ENCODE results near the gene EDA. TPM values are rescaled to one million over a fixed set of nuclear protein-coding genes. Genes with fewer than 3 reads are reported as not detected.

EDA gene
- total RNA-seq (2014; rRNA removed; shearing (Covaris generic)) (1.2 and 1.8 TPM in 2 replicates), total RNA-seq (2022) (3.2 and 3.9 TPM in 2 replicates), Bru-seq, nascent RNA (percentile 42 among the genes with signal in this experiment), BruChase-seq, experiment 1, labeled RNA remaining after a 6-hour chase (percentile 47 among the genes with signal in this experiment), BruChase-seq, experiment 2, labeled RNA remaining after a 2-hour chase (percentile 48 among the genes with signal in this experiment)
- long read RNA-seq, partial matches to known transcripts, result 0 of 1 reads
- long read RNA-seq, other reads (novel, unspliced or antisense), result 1 of 1 reads

GRCh38 chrX:69615779-69616456, at the start of gene EDA:
Gene EDA, plus strand, starts transcription at chrX:69616113.
- no peaks in the 10 kb centered on the region for H3K36me3 ChIP-seq (ENCODE audit: insufficient read depth, low read length)
- peaks cover 12% of the 10 kb centered on the region for H3K4me1 ChIP-seq (ENCODE audit: insufficient read depth, low read length, poor library complexity, severe bottlenecking)
- H3K9me2 ChIP-seq (ENCODE audit: insufficient read depth, low read length), result no peaks in the 10 kb centered on the region
- peak within 1 kb of the TSS; percentile 75 for H3K4me2 ChIP-seq (ENCODE audit: low read length)
- H4K20me1 ChIP-seq (ENCODE audit: insufficient read depth, low read length), result no peaks in the 10 kb centered on the region
- intact Hi-C loops (cut with micrococcal nuclease; ENCODE audit: unreplicated experiment), result loop anchor here (5.0 kb wide), 1 partner anchor 516 kb away; the partner anchor contains the start of gene IGBP1
- ChIA-PET CTCF (ENCODE audit: unreplicated experiment) (interaction anchor here (0.6 kb wide), 1 partner anchor 80 kb away, joined by 3 read pairs; no protein-coding TSS in a partner anchor), POLR2A (interaction anchor here (0.6 to 0.8 kb wide), 2 partner anchors 108 to 507 kb away, joined by 3 read pairs; no protein-coding TSS in a partner anchor)
- no peak within 1 kb of the TSS for H3K27ac ChIP-seq (ENCODE audit: low read depth, low read length, poor library complexity, severe bottlenecking)
- H2AFZ ChIP-seq (ENCODE audit: low read length), result peak within 1 kb of the TSS; percentile 72
- no peaks in the 10 kb centered on the region for H3K79me2 ChIP-seq (ENCODE audit: insufficient read depth, low read depth, low read length)
- peak within 1 kb of the TSS; percentile 70 for H3K4me3 ChIP-seq (ENCODE audit: low read depth, low read length, poor library complexity, severe bottlenecking)
- TF ChIP-seq EZH2phosphoT487 (IDR thresholded peaks at IDR 0.05; ENCODE audit: borderline replicate concordance, low read depth, low read length), result no peak
- no peak for TF ChIP-seq CTCF (conservative IDR thresholded peaks at IDR 0.05; ENCODE audit: low read length)
- H3K9me3 ChIP-seq (ENCODE audit: low read length), result no peaks in the 10 kb centered on the region
- DNase-seq (ENCODE audit: low spot score), result peak; percentile 84
- no TSS peak for BruUV-seq (replicated peaks)

GRCh38 chrX:69568828-69569227, 47.1 kb upstream of the EDA start:
- no TSS peak for BruUV-seq (replicated peaks)
- intact Hi-C loops (cut with micrococcal nuclease; ENCODE audit: unreplicated experiment), result no loop called here
- Histone ChIP-seq H3K4me2 (ENCODE audit: low read length) (no peak overlapping the region), H2AFZ (ENCODE audit: low read length) (no peak overlapping the region), H3K9me3 (ENCODE audit: low read length) (no peaks in the 10 kb centered on the region), H3K27ac (ENCODE audit: low read depth, low read length, poor library complexity, severe bottlenecking) (no peak overlapping the region), H3K79me2 (ENCODE audit: insufficient read depth, low read depth, low read length) (no peaks in the 10 kb centered on the region), H3K9me2 (ENCODE audit: insufficient read depth, low read length) (no peaks in the 10 kb centered on the region), H3K4me1 (ENCODE audit: insufficient read depth, low read length, poor library complexity, severe bottlenecking) (no peaks in the 10 kb centered on the region), H3K36me3 (ENCODE audit: insufficient read depth, low read length) (no peaks in the 10 kb centered on the region), H3K4me3 (ENCODE audit: low read depth, low read length, poor library complexity, severe bottlenecking) (no peak overlapping the region), H4K20me1 (ENCODE audit: insufficient read depth, low read length) (no peaks in the 10 kb centered on the region)
- no peak for TF ChIP-seq CTCF (conservative IDR thresholded peaks at IDR 0.05; ENCODE audit: low read length)
- TF ChIP-seq EZH2phosphoT487 (IDR thresholded peaks at IDR 0.05; ENCODE audit: borderline replicate concordance, low read depth, low read length), result no peak
- ChIA-PET POLR2A (no interaction called here), CTCF (ENCODE audit: unreplicated experiment) (no interaction called here)
- DNase-seq (ENCODE audit: low spot score), result no peak

- Histone ChIP-seq H3K27ac (ENCODE audit: low read depth, low read length, poor library complexity, severe bottlenecking) (no peak overlapping the region), H3K4me2 (ENCODE audit: low read length) (no peak overlapping the region), H3K4me1 (ENCODE audit: insufficient read depth, low read length, poor library complexity, severe bottlenecking) (no peaks in the 10 kb centered on the region), H3K4me3 (ENCODE audit: low read depth, low read length, poor library complexity, severe bottlenecking) (no peak overlapping the region), H3K9me2 (ENCODE audit: insufficient read depth, low read length) (no peaks in the 10 kb centered on the region), H2AFZ (ENCODE audit: low read length) (no peak overlapping the region), H3K79me2 (ENCODE audit: insufficient read depth, low read depth, low read length) (no peaks in the 10 kb centered on the region), H3K36me3 (ENCODE audit: insufficient read depth, low read length) (no peaks in the 10 kb centered on the region), H3K9me3 (ENCODE audit: low read length) (no peaks in the 10 kb centered on the region), H4K20me1 (ENCODE audit: insufficient read depth, low read length) (no peaks in the 10 kb centered on the region)
- TF ChIP-seq CTCF (conservative IDR thresholded peaks at IDR 0.05; ENCODE audit: low read length) (no peak), EZH2phosphoT487 (IDR thresholded peaks at IDR 0.05; ENCODE audit: borderline replicate concordance, low read depth, low read length) (no peak)
- CTCF ChIA-PET (ENCODE audit: unreplicated experiment), result no interaction called here
- POLR2A ChIA-PET, result no interaction called here
- DNase-seq (ENCODE audit: low spot score), result no peak
- BruUV-seq (replicated peaks), result no TSS peak
- intact Hi-C loops (cut with micrococcal nuclease; ENCODE audit: unreplicated experiment), result no loop called here
Observed at GRCh38 chrX:69597399-69597798, 18.5 kb upstream of the EDA start.

All from OCI-LY7 (cell line).